ENCODE data around the gene LUC7L.

DNA sequence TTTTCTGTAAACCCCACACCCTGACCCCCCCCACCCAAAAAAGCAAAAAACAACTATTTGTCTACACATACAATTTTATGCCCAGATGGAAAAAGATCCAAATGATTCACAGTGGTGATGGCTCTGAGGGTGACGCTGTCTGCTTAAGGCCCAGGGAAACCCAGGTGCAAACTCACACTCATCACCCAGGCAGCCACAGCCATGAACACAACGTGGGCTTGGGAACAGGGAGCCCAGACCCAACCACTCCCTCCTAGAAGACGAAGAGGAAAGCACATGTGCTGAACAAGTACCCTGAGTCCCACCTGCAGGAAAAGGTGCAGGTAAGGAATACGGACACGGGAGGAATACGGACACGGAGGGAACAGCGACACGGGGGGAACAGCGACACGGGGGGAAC, 43.6 kb downstream of the LUC7L start:
- TF ChIP-seq POLR2A (IDR thresholded peaks at IDR 0.05; ENCODE audit: extremely low read depth, insufficient read length), result no peak
- TF ChIP-seq, protein P1, sequence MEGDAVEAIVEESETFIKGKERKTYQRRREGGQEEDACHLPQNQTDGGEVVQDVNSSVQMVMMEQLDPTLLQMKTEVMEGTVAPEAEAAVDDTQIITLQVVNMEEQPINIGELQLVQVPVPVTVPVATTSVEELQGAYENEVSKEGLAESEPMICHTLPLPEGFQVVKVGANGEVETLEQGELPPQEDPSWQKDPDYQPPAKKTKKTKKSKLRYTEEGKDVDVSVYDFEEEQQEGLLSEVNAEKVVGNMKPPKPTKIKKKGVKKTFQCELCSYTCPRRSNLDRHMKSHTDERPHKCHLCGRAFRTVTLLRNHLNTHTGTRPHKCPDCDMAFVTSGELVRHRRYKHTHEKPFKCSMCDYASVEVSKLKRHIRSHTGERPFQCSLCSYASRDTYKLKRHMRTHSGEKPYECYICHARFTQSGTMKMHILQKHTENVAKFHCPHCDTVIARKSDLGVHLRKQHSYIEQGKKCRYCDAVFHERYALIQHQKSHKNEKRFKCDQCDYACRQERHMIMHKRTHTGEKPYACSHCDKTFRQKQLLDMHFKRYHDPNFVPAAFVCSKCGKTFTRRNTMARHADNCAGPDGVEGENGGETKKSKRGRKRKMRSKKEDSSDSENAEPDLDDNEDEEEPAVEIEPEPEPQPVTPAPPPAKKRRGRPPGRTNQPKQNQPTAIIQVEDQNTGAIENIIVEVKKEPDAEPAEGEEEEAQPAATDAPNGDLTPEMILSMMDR (IDR thresholded peaks at IDR 0.05; ENCODE audit: low read depth, low read length), result no peak
- TF ChIP-seq MYC (IDR thresholded peaks at IDR 0.05; ENCODE audit: low read depth, low read length), result no peak
